A549 (cell line): ENCODE measurements around the gene CNDP1. TPM values are rescaled to one million over a fixed set of nuclear protein-coding genes. Genes with fewer than 3 reads are reported as not detected.

Source experiments
- ATAC-seq, 2 experiments: fragments of 200-7000 bp in 1 of 2; fragments of >200 bp in 1 of 2; cut with Nextera tagmentation in 1 of 2; cut with Tn5 transposase in 1 of 2; 3 replicates each; pipeline versions ENCODE4 v1.8.0 to v1.9.1; 2018 to 2020; ENCODE audit warnings: mild to moderate bottlenecking in 1 of 2, moderate library complexity in 1 of 2
- CTCF ChIA-PET: fragments of 300-600 bp; sonication (Branson Sonifier 250); formaldehyde crosslinking; extraction: SDS; loops from one replicate; lab custom pipeline; 2021; ENCODE audit warnings: antibody characterized with exemption, inconsistent platforms; lab: Yijun Ruan, JAX
- POLR2A ChIA-PET: fragments of 350-600 bp; formaldehyde crosslinking; extraction: SDS; loops from one replicate; lab custom pipeline; 2021; ENCODE audit warnings: antibody characterized with exemption, inconsistent platforms; lab: Yijun Ruan, JAX
- DNase-seq, 2 experiments: peaks; one replicate each; pipeline versions ENCODE4 v3.0.0 to v3.0.0-alpha.2; 2011 to 2016; ENCODE audit warnings: low read depth in 1 of 2, low spot score in 1 of 2
- FAIRE-seq: peaks from 2 replicates; lab custom pipeline; 2011; peaks lifted over from hg19 to GRCh38; lab: Jason Lieb, UNC
- H3K27ac ChIP-seq, 2 experiments: fragments of >200 bp; sonication (Bioruptor Twin); formaldehyde crosslinking; 3 replicates each; pipeline ENCODE4 v1.5.1; 2016 to 2017
- H3K4me1 ChIP-seq: fragments of >200 bp; sonication (Bioruptor Twin); formaldehyde crosslinking; 3 replicates; pipeline ENCODE4 v1.6.1; 2016
- H3K4me2 ChIP-seq: fragments of >200 bp; sonication (Bioruptor Twin); formaldehyde crosslinking; 3 replicates; pipeline ENCODE4 v1.6.1; 2016
- H3K4me3 ChIP-seq: fragments of >200 bp; sonication (Bioruptor Twin); formaldehyde crosslinking; 3 replicates; pipeline ENCODE4 v1.5.1; 2016
- H3K9me3 ChIP-seq: fragments of >200 bp; sonication (Bioruptor Twin); formaldehyde crosslinking; 3 replicates; pipeline ENCODE4 v1.6.1; 2016
- BHLHE40 ChIP-seq: IDR thresholded peaks from 2 replicates; pipeline ENCODE4 v1.6.1; 2012; ENCODE audit warnings: low read depth, low read length, inconsistent platforms
- CBX2 ChIP-seq: fragments of 200-600 bp; sonication (generic); IDR thresholded peaks from 2 replicates; pipeline ENCODE4 v1.6.1; 2016; ENCODE audit warnings: low read depth, mild to moderate bottlenecking, borderline replicate concordance
- CHD2 ChIP-seq: fragments of 150-350 bp; IDR thresholded peaks from 2 replicates; pipeline ENCODE4 v1.6.1; 2014; ENCODE audit warnings: low read length; ENCODE audit not compliant: partially characterized antibody
- CHD4 ChIP-seq: fragments of 200-600 bp; sonication (generic); IDR thresholded peaks from 2 replicates; pipeline ENCODE4 v1.6.1; 2016; ENCODE audit warnings: antibody characterized with exemption, mild to moderate bottlenecking, borderline replicate concordance
- EHMT2 ChIP-seq: fragments of 200-600 bp; sonication (generic); IDR thresholded peaks from 2 replicates; pipeline ENCODE4 v1.6.1; 2016; ENCODE audit warnings: antibody characterized with exemption, low read depth, mild to moderate bottlenecking, moderate library complexity
- ESRRA ChIP-seq: fragments of 150-350 bp; IDR thresholded peaks from 2 replicates; pipeline ENCODE4 v1.6.1; 2014; ENCODE audit warnings: mild to moderate bottlenecking, low read length, borderline replicate concordance
- HEYL ChIP-seq: fragments of 250-450 bp; sonication (Bioruptor Pico); IDR thresholded peaks from 2 replicates; pipeline ENCODE4 v1.8.0; 2021; ENCODE audit warnings: mild to moderate bottlenecking, moderate library complexity
- HOXB13 ChIP-seq: fragments of 250-450 bp; sonication (Bioruptor Pico); IDR thresholded peaks from 2 replicates; pipeline ENCODE4 v1.5.0; 2020; ENCODE audit warnings: low read depth, mild to moderate bottlenecking, moderate library complexity
- KDM1A ChIP-seq: fragments of 200-600 bp; sonication (generic); IDR thresholded peaks from 2 replicates; pipeline ENCODE4 v1.6.1; 2016; ENCODE audit warnings: low read depth, mild to moderate bottlenecking
- MAZ ChIP-seq: fragments of 150-350 bp; IDR thresholded peaks from 2 replicates; pipeline ENCODE4 v1.6.1; 2014; ENCODE audit warnings: antibody characterized with exemption, low read depth, low read length, borderline replicate concordance
- MYC ChIP-seq: IDR thresholded peaks from 2 replicates; pipeline ENCODE4 v1.6.1; 2012; ENCODE audit warnings: mild to moderate bottlenecking, inconsistent platforms, low read length, improper control_type of control experiment, borderline replicate concordance
- NR3C1 ChIP-seq: fragments of >200 bp; sonication (Bioruptor Twin); formaldehyde crosslinking; IDR thresholded peaks from 3 replicates; pipeline ENCODE4 v1.6.1; 2017
- POLR2A ChIP-seq: IDR thresholded peaks from 2 replicates; pipeline ENCODE4 v1.6.1; 2012; ENCODE audit warnings: mild to moderate bottlenecking, low read length
- RFX5 ChIP-seq: fragments of 450-650 bp; IDR thresholded peaks from 2 replicates; pipeline ENCODE4 v1.7.1; 2014; ENCODE audit warnings: antibody characterized with exemption, mild to moderate bottlenecking, moderate library complexity
- SMC3 ChIP-seq: fragments of >200 bp; sonication (Bioruptor Twin); formaldehyde crosslinking; IDR thresholded peaks from 3 replicates; pipeline ENCODE4 v1.6.1; 2018; ENCODE audit warnings: inconsistent platforms
- SREBF2 ChIP-seq: fragments of 450-650 bp; IDR thresholded peaks from 2 replicates; pipeline ENCODE4 v1.6.1; 2014; ENCODE audit warnings: mild to moderate bottlenecking, moderate library complexity
- TFCP2L1 ChIP-seq: fragments of 250-450 bp; sonication (Bioruptor Pico); IDR thresholded peaks from 2 replicates; pipeline ENCODE4 v1.5.0; 2021; ENCODE audit warnings: mild to moderate bottlenecking
- ZFP36 ChIP-seq: fragments of 450-650 bp; IDR thresholded peaks from 2 replicates; pipeline ENCODE4 v1.6.1; 2014; ENCODE audit warnings: borderline replicate concordance; ENCODE audit not compliant: partially characterized antibody
- ZSCAN20 ChIP-seq: fragments of 250-450 bp; sonication (Bioruptor Pico); IDR thresholded peaks from 2 replicates; pipeline ENCODE4 v1.8.0; 2022; ENCODE audit warnings: mild to moderate bottlenecking, moderate library complexity
- WGBS: methylation state at CpG from one replicate; pipeline ENCODE4 v1.1.6; 2017; ENCODE audit errors: missing lambda C conversion rate; 5-methylcytosine and 5-hydroxymethylcytosine counted together
- polyA plus RNA-seq, 4 experiments: library from polyadenylated mRNA; depleted of rRNA in 3 of 4; stranded (reverse); fragments of >200 nt; fragmentation: RNase III in 1 of 4; extraction: RNeasy Plus Mini Kit Qiagen cat#74134 plus additional on column Dnase treatment in 1 of 4; gene quantifications; 2 replicates in 3 of 4; 3 replicates in 1 of 4; pipeline ENCODE4 v1.2.3, GENCODE V29; 2011 to 2017
- TF ChIP-seq, protein P1 (sequence below): fragments of 450-650 bp; IDR thresholded peaks from 2 replicates; pipeline ENCODE4 v1.6.1; 2014; ENCODE audit warnings: antibody characterized with exemption
- TF ChIP-seq, protein P2 (sequence below): fragments of 250-450 bp; sonication (Bioruptor Pico); IDR thresholded peaks from 2 replicates; pipeline ENCODE4 v1.5.0; 2021; ENCODE audit warnings: mild to moderate bottlenecking, moderate library complexity, borderline replicate concordance
- TF ChIP-seq, protein P3 (sequence below): fragments of 250-450 bp; sonication (Bioruptor Pico); IDR thresholded peaks from 2 replicates; pipeline ENCODE4 v1.5.0; 2020; ENCODE audit warnings: low read depth, mild to moderate bottlenecking, moderate library complexity
- TF ChIP-seq, protein P4 (sequence below): IDR thresholded peaks from 2 replicates; pipeline ENCODE4 v1.6.1; 2012
- TF ChIP-seq, protein P5 (sequence below): IDR thresholded peaks from 2 replicates; pipeline ENCODE4 v1.6.1; 2012; ENCODE audit warnings: low read depth, borderline replicate concordance
- TF ChIP-seq, protein P6 (sequence below): fragments of 150-350 bp; IDR thresholded peaks from 2 replicates; pipeline ENCODE4 v1.6.1; 2014; ENCODE audit warnings: low read depth, mild to moderate bottlenecking, low read length

CNDP1 gene
- polyA plus RNA-seq, 2 of the 4 experiments (the other 2 are of a cell fraction): 0.16 TPM; not detected in 1

DNA sequence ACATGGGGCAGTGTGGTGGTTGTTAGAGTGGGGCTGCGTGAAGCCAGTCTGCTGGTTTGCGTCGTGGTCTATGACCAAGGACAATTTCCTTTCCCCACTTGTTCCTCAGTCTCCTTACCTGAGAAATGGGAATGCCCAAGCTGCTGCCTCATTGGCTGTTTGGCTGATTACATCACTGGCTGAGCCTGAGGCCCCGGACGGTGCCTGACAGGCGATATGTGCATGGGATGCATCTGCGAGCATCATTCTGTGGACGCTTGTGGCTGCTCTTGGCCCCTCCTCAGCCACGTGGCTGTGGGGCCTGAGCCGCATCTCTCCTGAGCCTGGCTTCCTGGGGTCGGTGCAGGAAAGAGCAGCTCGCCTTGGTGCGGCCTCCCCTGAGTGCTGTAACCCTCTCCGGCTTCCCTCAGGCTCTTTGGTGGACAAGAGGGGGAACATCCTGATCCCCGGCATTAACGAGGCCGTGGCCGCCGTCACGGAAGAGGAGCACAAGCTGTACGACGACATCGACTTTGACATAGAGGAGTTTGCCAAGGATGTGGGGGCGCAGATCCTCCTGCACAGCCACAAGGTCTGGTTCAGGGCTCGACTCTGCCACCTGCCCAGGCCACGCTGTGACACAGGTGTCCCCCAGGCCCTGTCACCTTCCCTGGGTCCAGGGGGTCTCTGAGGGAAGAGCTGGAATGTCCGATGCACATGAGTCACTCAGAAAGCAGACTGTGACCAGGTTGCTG lies 21.0 kb upstream of the CNDP1 start (continued):
- TF ChIP-seq, protein P1, sequence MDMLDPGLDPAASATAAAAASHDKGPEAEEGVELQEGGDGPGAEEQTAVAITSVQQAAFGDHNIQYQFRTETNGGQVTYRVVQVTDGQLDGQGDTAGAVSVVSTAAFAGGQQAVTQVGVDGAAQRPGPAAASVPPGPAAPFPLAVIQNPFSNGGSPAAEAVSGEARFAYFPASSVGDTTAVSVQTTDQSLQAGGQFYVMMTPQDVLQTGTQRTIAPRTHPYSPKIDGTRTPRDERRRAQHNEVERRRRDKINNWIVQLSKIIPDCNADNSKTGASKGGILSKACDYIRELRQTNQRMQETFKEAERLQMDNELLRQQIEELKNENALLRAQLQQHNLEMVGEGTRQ: no peak
- TF ChIP-seq TFCP2L1 (CRISPR knock-in tag) (no peak), SREBF2 (no peak)

DNA sequence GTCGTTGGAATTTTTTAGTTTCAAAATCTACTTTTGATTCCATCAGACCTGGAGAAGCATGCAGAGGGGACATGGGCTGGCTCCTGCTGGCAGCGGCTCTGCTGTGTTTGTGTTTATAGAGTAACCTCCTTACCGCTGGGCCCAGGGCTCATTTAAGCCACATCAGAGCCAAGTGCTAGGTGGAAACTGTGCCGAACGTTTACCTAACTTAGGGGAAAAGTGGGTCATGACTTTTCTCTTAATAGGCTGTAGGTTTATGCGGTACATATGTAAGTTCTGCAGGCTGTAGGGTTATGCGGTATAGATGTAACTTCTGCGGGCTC lies 20.5 kb upstream of the CNDP1 start:
- POLR2A ChIA-PET: no interaction called here
- H3K4me1 ChIP-seq: no peaks in the 10 kb centered on the region
- ATAC-seq: no peak
- 84% methylated on average over 8 of the region's 8 CpGs for WGBS
- no peak for DNase-seq
- no peak for TF ChIP-seq EHMT2
- TF ChIP-seq ESRRA: no peak
- TF ChIP-seq, protein P2, sequence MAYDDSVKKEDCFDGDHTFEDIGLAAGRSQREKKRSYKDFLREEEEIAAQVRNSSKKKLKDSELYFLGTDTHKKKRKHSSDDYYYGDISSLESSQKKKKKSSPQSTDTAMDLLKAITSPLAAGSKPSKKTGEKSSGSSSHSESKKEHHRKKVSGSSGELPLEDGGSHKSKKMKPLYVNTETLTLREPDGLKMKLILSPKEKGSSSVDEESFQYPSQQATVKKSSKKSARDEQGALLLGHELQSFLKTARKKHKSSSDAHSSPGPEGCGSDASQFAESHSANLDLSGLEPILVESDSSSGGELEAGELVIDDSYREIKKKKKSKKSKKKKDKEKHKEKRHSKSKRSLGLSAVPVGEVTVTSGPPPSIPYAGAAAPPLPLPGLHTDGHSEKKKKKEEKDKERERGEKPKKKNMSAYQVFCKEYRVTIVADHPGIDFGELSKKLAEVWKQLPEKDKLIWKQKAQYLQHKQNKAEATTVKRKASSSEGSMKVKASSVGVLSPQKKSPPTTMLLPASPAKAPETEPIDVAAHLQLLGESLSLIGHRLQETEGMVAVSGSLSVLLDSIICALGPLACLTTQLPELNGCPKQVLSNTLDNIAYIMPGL: no peak
- TF ChIP-seq, protein P3, sequence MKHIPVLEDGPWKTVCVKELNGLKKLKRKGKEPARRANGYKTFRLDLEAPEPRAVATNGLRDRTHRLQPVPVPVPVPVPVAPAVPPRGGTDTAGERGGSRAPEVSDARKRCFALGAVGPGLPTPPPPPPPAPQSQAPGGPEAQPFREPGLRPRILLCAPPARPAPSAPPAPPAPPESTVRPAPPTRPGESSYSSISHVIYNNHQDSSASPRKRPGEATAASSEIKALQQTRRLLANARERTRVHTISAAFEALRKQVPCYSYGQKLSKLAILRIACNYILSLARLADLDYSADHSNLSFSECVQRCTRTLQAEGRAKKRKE (CRISPR knock-in tag): no peak
- TF ChIP-seq, protein P4, sequence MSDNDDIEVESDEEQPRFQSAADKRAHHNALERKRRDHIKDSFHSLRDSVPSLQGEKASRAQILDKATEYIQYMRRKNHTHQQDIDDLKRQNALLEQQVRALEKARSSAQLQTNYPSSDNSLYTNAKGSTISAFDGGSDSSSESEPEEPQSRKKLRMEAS: no peak
- TF ChIP-seq CHD4: no peak
- TF ChIP-seq, protein P5, sequence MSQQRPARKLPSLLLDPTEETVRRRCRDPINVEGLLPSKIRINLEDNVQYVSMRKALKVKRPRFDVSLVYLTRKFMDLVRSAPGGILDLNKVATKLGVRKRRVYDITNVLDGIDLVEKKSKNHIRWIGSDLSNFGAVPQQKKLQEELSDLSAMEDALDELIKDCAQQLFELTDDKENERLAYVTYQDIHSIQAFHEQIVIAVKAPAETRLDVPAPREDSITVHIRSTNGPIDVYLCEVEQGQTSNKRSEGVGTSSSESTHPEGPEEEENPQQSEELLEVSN: no peak
- TF ChIP-seq RFX5: no peak
- no peak for TF ChIP-seq KDM1A
- TF ChIP-seq MYC: no peak
- no peak for TF ChIP-seq NR3C1
- no peak for TF ChIP-seq TFCP2L1 (CRISPR knock-in tag)
- no peak for TF ChIP-seq ZFP36
- no peak for TF ChIP-seq MAZ
- no peak for TF ChIP-seq BHLHE40
- TF ChIP-seq POLR2A: no peak
- TF ChIP-seq ZSCAN20 (CRISPR knock-in tag): no peak
- TF ChIP-seq, all 56 proteins: peak for 0
- H3K4me2 ChIP-seq: no peak overlapping the region
- no peak overlapping the region for H3K4me3 ChIP-seq
- no peaks in the 10 kb centered on the region for H3K9me3 ChIP-seq
- CTCF ChIA-PET: no interaction called here
- no peak for FAIRE-seq
- H3K27ac ChIP-seq: no peak overlapping the region

DNA sequence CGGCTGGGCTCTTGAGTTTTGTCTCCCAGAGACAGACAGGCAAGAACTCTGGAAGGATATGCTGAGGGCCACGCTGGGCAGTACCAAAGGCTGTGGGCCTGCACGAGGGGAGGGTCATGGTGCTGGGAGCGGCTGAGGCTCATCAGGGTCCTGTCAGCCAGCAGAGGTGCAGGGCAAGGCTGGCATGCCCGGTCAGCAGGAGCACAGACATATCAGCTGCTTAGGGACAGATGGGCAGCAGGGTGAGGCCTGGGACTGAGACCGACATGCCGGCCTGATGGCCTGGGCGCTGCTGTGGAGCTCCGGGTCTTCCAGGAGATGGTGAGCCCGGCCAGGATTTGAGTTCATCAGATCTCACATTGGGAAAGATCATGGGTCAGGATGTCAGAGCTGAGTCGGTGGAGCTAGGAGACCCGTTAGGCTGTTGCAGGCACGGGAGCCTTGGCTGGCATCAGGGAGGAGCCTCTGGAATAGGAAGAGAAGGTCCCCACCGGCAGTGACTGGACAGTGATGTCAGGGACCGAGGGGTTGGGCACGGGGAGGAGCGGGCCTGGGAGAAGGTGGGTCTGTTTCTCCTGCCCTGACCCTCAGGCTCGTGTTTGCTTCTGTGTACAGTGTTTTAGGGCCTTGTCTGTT lies 19.3 kb upstream of the CNDP1 start:
- WGBS: 92% methylated on average over 12 of the region's 18 CpGs

More for the DNA sequence above, 19.3 kb upstream of the CNDP1 start:
- no peak for DNase-seq
- Histone ChIP-seq H3K4me2 (no peak overlapping the region), H3K4me3 (no peak overlapping the region), H3K9me3 (no peaks in the 10 kb centered on the region), H3K4me1 (no peaks in the 10 kb centered on the region), H3K27ac (no peak overlapping the region)
- FAIRE-seq: no peak
- ChIA-PET POLR2A (no interaction called here), CTCF (interaction anchor here (1.0 kb wide), 1 partner anchor 10 kb away, joined by 4 read pairs; no protein-coding TSS in a partner anchor)
- TF ChIP-seq SMC3: no peak
- TF ChIP-seq, protein P6, sequence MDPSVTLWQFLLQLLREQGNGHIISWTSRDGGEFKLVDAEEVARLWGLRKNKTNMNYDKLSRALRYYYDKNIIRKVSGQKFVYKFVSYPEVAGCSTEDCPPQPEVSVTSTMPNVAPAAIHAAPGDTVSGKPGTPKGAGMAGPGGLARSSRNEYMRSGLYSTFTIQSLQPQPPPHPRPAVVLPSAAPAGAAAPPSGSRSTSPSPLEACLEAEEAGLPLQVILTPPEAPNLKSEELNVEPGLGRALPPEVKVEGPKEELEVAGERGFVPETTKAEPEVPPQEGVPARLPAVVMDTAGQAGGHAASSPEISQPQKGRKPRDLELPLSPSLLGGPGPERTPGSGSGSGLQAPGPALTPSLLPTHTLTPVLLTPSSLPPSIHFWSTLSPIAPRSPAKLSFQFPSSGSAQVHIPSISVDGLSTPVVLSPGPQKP: no peak
- TF ChIP-seq HOXB13 (CRISPR knock-in tag): no peak
- no peak for TF ChIP-seq CHD4
- TF ChIP-seq CHD2: no peak
- no peak for TF ChIP-seq HEYL
- no peak for TF ChIP-seq ESRRA
- TF ChIP-seq CBX2: no peak
- no peak for ATAC-seq
